Spinal cord (tissue), 10 donors: ENCODE results near the gene VAV3. TPM values are rescaled to one million over a fixed set of nuclear protein-coding genes. Genes with fewer than 3 reads are reported as not detected.
"Not testable (repeated sequence)": the region's sequence is repeated elsewhere in the genome, so short reads cannot be mapped to it uniquely, and the experiment has no call there.

Experiments used
- DNase-seq, 6 donors: peaks; one replicate each; pipeline versions ENCODE4 v3.0.0 to v3.0.0-alpha.2; 2013 to 2015; ENCODE audit warnings: low spot score in 6 of 6, low read depth in 4 of 6
- H3K27ac ChIP-seq: one replicate; pipeline ENCODE4 v1.5.1; 2013; ENCODE audit warnings: low read depth, low read length, control low read depth
- H3K27me3 ChIP-seq: one replicate; pipeline ENCODE4 v1.6.1; 2013; ENCODE audit warnings: low read length; ENCODE audit not compliant: control insufficient read depth, insufficient read depth
- H3K36me3 ChIP-seq: one replicate; pipeline ENCODE4 v1.6.1; 2013; ENCODE audit warnings: low read length; ENCODE audit not compliant: control insufficient read depth, insufficient read depth
- H3K4me1 ChIP-seq: one replicate; pipeline ENCODE4 v1.6.1; 2013; ENCODE audit warnings: low read length; ENCODE audit not compliant: control insufficient read depth, insufficient read depth
- H3K4me3 ChIP-seq: one replicate; pipeline ENCODE4 v1.5.1; 2013; ENCODE audit warnings: low read depth, low read length, control low read depth
- H3K9me3 ChIP-seq: one replicate; pipeline ENCODE4 v1.6.1; 2013; ENCODE audit warnings: low read length; ENCODE audit not compliant: control insufficient read depth, insufficient read depth
- WGBS: methylation state at CpG from one replicate; pipeline ENCODE4 v1.1.5; 2013; ENCODE audit warnings: missing lambda C conversion rate; ENCODE audit not compliant: insufficient coverage; 5-methylcytosine and 5-hydroxymethylcytosine counted together
- polyA plus RNA-seq, 2 donors: library from polyadenylated mRNA; unstranded; fragments of 120-200 nt; gene quantifications; one replicate each; pipeline ENCODE4 v1.2.1, GENCODE V29; 2013; ENCODE audit not compliant: insufficient read length in 2 of 2
- total RNA-seq, 2 donors: library from RNA; depleted of rRNA in 1 of 2; stranded (reverse); fragments of 120-200 nt in 1 of 2; fragments of >200 nt in 1 of 2; gene quantifications; one replicate each; pipeline versions ENCODE4 v1.2.3 to v1.2.4, GENCODE V29; 2013 to 2014
- donor health status: healthy.

Gene VAV3
- total and polyA plus RNA-seq, 4 donors = 6.1 to 13.6 (median 9.2) TPM

GRCh38 chr1:107724648-107725047, 240.3 kb downstream of the VAV3 start:
- H3K4me3 ChIP-seq = no peak overlapping the region
- 75% methylated on average over 1 of the region's 1 CpG for WGBS
- H3K4me1 ChIP-seq = no peaks in the 10 kb centered on the region
- H3K36me3 ChIP-seq = no peaks in the 10 kb centered on the region
- no peak overlapping the region for H3K27ac ChIP-seq
- H3K9me3 ChIP-seq = no peaks in the 10 kb centered on the region
- no peak for DNase-seq
- no peaks in the 10 kb centered on the region for H3K27me3 ChIP-seq

GRCh38 chr1:107720210-107720609, 244.8 kb downstream of the VAV3 start:
- H3K27ac ChIP-seq, H3K9me3 ChIP-seq, H3K27me3 ChIP-seq, H3K4me1 ChIP-seq, DNase-seq, H3K36me3 ChIP-seq, H3K4me3 ChIP-seq: not testable (repeated sequence)
- 93% methylated on average over 2 of the region's 4 CpGs for WGBS

- no peaks in the 10 kb centered on the region for H3K4me1 ChIP-seq
- peaks cover 3% of the 10 kb centered on the region for H3K9me3 ChIP-seq
- H3K27me3 ChIP-seq = no peaks in the 10 kb centered on the region
- no peaks in the 10 kb centered on the region for H3K36me3 ChIP-seq
- no peak overlapping the region for H3K4me3 ChIP-seq
- H3K27ac ChIP-seq = no peak overlapping the region
- no peak for DNase-seq
Measured at GRCh38 chr1:107710005-107710404, 255.0 kb downstream of the VAV3 start.

GRCh38 chr1:107707111-107707510, 257.9 kb downstream of the VAV3 start:
- no peaks in the 10 kb centered on the region for H3K4me1 ChIP-seq
- H3K4me3 ChIP-seq = no peak overlapping the region
- DNase-seq = no peak
- no peaks in the 10 kb centered on the region for H3K27me3 ChIP-seq
- WGBS = no CpG with 5 or more reads among the region's 2 CpGs
- no peak overlapping the region for H3K27ac ChIP-seq
- H3K36me3 ChIP-seq = no peaks in the 10 kb centered on the region
- peaks cover 3% of the 10 kb centered on the region for H3K9me3 ChIP-seq

- peak in 1 of 6 donors; percentile 43 for DNase-seq
- Histone ChIP-seq H3K4me1 (no peaks in the 10 kb centered on the region), H3K9me3 (peaks cover 3% of the 10 kb centered on the region), H3K36me3 (no peaks in the 10 kb centered on the region), H3K4me3 (no peak overlapping the region), H3K27ac (no peak overlapping the region), H3K27me3 (no peaks in the 10 kb centered on the region)
- 94% methylated on average over 3 of the region's 6 CpGs for WGBS
Measured at GRCh38 chr1:107706182-107706581, 258.8 kb downstream of the VAV3 start.

GRCh38 chr1:107704911-107705310, 260.1 kb downstream of the VAV3 start:
- Histone ChIP-seq H3K4me3 (no peak overlapping the region), H3K36me3 (no peaks in the 10 kb centered on the region), H3K27ac (no peak overlapping the region), H3K9me3 (no peaks in the 10 kb centered on the region), H3K4me1 (no peaks in the 10 kb centered on the region), H3K27me3 (no peaks in the 10 kb centered on the region)
- DNase-seq = no peak
- no CpG with 5 or more reads among the region's 2 CpGs for WGBS

GRCh38 chr1:107702946-107703571, 261.9 kb downstream of the VAV3 start:
- no peak overlapping the region for H3K27ac ChIP-seq
- WGBS = 86% methylated on average over 3 of the region's 4 CpGs
- no peaks in the 10 kb centered on the region for H3K9me3 ChIP-seq
- no peaks in the 10 kb centered on the region for H3K27me3 ChIP-seq
- H3K4me1 ChIP-seq = no peaks in the 10 kb centered on the region
- H3K36me3 ChIP-seq = no peaks in the 10 kb centered on the region
- no peak overlapping the region for H3K4me3 ChIP-seq
- peak in 1 of 6 donors; percentile 27 for DNase-seq

GRCh38 chr1:107700651-107701050, 264.3 kb downstream of the VAV3 start:
- DNase-seq, H3K4me1 ChIP-seq, H3K27ac ChIP-seq, H3K36me3 ChIP-seq, H3K4me3 ChIP-seq, H3K27me3 ChIP-seq, H3K9me3 ChIP-seq: not testable (repeated sequence)
- WGBS = no CpG with 5 or more reads among the region's 3 CpGs

GRCh38 chr1:107698161-107698560, 266.8 kb downstream of the VAV3 start:
- WGBS = 75% methylated on average over 2 of the region's 6 CpGs
- H3K27me3 ChIP-seq = no peaks in the 10 kb centered on the region
- H3K36me3 ChIP-seq = no peaks in the 10 kb centered on the region
- H3K9me3 ChIP-seq = no peaks in the 10 kb centered on the region
- no peaks in the 10 kb centered on the region for H3K4me1 ChIP-seq
- DNase-seq = no peak
- no peak overlapping the region for H3K27ac ChIP-seq
- H3K4me3 ChIP-seq = no peak overlapping the region

- Histone ChIP-seq H3K27ac (no peak overlapping the region), H3K9me3 (no peaks in the 10 kb centered on the region), H3K27me3 (no peaks in the 10 kb centered on the region), H3K4me3 (no peak overlapping the region), H3K36me3 (no peaks in the 10 kb centered on the region), H3K4me1 (no peaks in the 10 kb centered on the region)
- WGBS = 93% methylated on average over 3 of the region's 3 CpGs
- no peak for DNase-seq
Measured at GRCh38 chr1:107695341-107695740, 269.6 kb downstream of the VAV3 start.
